Gastroesophageal sphincter (tissue), 4 donors: Measurements from ENCODE around the gene NGEF. TPM values are rescaled to one million over a fixed set of nuclear protein-coding genes. Genes with fewer than 3 reads are reported as not detected.

Experiments
- ATAC-seq: fragments of 150-250 bp; one replicate; pipeline ENCODE4 v1.9.1; 2016; ENCODE audit warnings: mild to moderate bottlenecking, moderate library complexity
- H3K27ac ChIP-seq, 4 donors: fragments of 200-600 bp; sonication (generic) in 3 of 4; 1 replicate in 3 of 4; 2 replicates in 1 of 4; pipeline ENCODE4 v1.5.1; 2016 to 2019
- H3K27me3 ChIP-seq: fragments of 200-600 bp; sonication (generic); one replicate; pipeline ENCODE4 v1.5.1; 2019
- H3K36me3 ChIP-seq, 2 donors: fragments of 200-600 bp; sonication (generic); one replicate each; pipeline ENCODE4 v1.5.1; 2019; ENCODE audit warnings: control low read depth in 1 of 2
- H3K4me1 ChIP-seq, 3 donors: fragments of 200-600 bp; sonication (generic); 1 replicate in 2 of 3; 2 replicates in 1 of 3; pipeline ENCODE4 v1.5.1; 2016 to 2019; ENCODE audit warnings: control low read depth in 2 of 3
- H3K4me3 ChIP-seq, 2 donors: fragments of 200-600 bp; sonication (generic); one replicate each; pipeline ENCODE4 v1.5.1; 2019; ENCODE audit warnings: mild to moderate bottlenecking in 1 of 2, moderate library complexity in 1 of 2
- H3K9me3 ChIP-seq, 3 donors: fragments of 200-600 bp; sonication (generic); one replicate each; pipeline ENCODE4 v1.5.1; 2017 to 2019; ENCODE audit warnings: control low read depth in 2 of 3
- EP300 ChIP-seq: sonication (generic); formaldehyde crosslinking; IDR thresholded peaks from one replicate; pipeline ENCODE4 v1.6.1; 2017; ENCODE audit warnings: antibody characterized with exemption, mild to moderate bottlenecking
- POLR2A ChIP-seq, 2 donors: fragments of 450-650 bp; IDR thresholded peaks; one replicate each; pipeline ENCODE4 v1.6.1; 2017; ENCODE audit warnings: antibody characterized with exemption in 2 of 2, mild to moderate bottlenecking in 2 of 2, moderate library complexity in 1 of 2
- POLR2AphosphoS5 ChIP-seq: sonication (generic); formaldehyde crosslinking; IDR thresholded peaks from one replicate; pipeline ENCODE4 v1.6.1; 2017; ENCODE audit warnings: antibody characterized with exemption
- WGBS, 2 donors: methylation state at CpG; one replicate each; pipeline ENCODE4 v1.1.5; 2018; ENCODE audit warnings: low coverage in 1 of 2; 5-methylcytosine and 5-hydroxymethylcytosine counted together
- total RNA-seq, 4 donors: library from RNA; depleted of rRNA; stranded (reverse); fragments of >200 nt; gene quantifications; one replicate each; pipeline ENCODE4 v1.1.0, GENCODE V29; 2016
- TF ChIP-seq, protein P1 (sequence below), 4 experiments: fragments of 200-600 bp in 2 of 4; fragments of 450-650 bp in 2 of 4; sonication (generic) in 1 of 4; IDR thresholded peaks; one replicate each; pipeline ENCODE4 v1.5.1; 2017 to 2019; ENCODE audit warnings: antibody characterized with exemption in 4 of 4, mild to moderate bottlenecking in 2 of 4, moderate library complexity in 2 of 4

NGEF gene
- total RNA-seq, 4 donors from 2014 or later, result 0.40 to 0.49 (median 0.46) TPM; not detected in 1

DNA sequence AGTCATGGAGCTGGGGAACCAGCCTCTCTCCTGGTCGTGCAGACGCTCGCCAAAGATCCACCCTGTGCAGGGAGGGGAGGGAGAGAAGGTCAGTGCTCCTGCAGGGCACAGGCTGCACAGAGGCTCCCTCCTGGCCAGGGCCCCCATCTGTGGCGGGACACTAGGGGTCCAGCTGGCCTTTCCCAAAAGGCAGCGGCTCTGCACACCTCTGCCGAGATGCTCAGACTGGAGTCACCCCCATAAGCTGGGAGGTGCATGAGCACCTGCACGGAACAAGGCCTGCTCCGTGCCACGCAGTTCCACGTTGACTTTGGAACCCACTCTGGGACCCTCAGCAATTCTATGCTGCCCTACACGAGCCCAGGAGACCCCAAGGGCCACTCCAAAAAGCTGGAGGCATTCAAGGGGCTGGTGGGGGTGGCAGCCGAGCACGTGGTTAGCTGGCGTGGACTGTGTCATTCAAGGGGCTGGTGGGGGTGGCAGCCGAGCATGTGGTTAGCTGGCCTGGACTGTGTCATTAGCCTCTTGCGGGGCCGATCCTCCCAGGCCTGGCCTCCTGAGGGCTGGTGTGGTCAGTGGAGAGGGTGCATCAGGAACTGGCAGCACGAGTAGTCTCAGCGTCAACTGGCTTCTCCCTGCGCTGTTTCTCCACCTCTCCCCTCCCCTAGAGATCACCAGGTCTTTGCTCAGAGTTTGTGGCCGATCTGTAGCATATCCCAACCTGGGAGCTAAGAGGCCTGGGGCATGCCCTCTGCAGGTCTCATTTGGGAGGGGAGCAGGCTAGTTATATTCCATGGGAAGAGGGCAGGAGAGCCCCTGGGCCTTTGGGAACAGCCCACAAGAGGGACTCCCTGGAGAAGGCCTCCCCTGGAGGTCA, 133.2 kb downstream of the NGEF start:
- H3K4me3 ChIP-seq, result no peak overlapping the region
- ATAC-seq, result no peak
- TF ChIP-seq POLR2AphosphoS5, result no peak
- no peak for TF ChIP-seq EP300
- no peak for TF ChIP-seq POLR2A (IDR thresholded peaks at IDR 0.05)
- TF ChIP-seq, protein P1, sequence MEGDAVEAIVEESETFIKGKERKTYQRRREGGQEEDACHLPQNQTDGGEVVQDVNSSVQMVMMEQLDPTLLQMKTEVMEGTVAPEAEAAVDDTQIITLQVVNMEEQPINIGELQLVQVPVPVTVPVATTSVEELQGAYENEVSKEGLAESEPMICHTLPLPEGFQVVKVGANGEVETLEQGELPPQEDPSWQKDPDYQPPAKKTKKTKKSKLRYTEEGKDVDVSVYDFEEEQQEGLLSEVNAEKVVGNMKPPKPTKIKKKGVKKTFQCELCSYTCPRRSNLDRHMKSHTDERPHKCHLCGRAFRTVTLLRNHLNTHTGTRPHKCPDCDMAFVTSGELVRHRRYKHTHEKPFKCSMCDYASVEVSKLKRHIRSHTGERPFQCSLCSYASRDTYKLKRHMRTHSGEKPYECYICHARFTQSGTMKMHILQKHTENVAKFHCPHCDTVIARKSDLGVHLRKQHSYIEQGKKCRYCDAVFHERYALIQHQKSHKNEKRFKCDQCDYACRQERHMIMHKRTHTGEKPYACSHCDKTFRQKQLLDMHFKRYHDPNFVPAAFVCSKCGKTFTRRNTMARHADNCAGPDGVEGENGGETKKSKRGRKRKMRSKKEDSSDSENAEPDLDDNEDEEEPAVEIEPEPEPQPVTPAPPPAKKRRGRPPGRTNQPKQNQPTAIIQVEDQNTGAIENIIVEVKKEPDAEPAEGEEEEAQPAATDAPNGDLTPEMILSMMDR (IDR thresholded peaks at IDR 0.05), result no peak
- no peak overlapping the region for H3K27ac ChIP-seq
- H3K36me3 ChIP-seq, result no peaks in the 10 kb centered on the region
- H3K27me3 ChIP-seq, result peaks cover 42% of the 10 kb centered on the region
- WGBS, 2 donors, result no CpG with 5 or more reads among the region's 21 CpGs
- H3K4me1 ChIP-seq, result peaks cover 0 to 21% (median 5%) of the 10 kb centered on the region in 3 donors
- H3K9me3 ChIP-seq, result no peaks in the 10 kb centered on the region

DNA sequence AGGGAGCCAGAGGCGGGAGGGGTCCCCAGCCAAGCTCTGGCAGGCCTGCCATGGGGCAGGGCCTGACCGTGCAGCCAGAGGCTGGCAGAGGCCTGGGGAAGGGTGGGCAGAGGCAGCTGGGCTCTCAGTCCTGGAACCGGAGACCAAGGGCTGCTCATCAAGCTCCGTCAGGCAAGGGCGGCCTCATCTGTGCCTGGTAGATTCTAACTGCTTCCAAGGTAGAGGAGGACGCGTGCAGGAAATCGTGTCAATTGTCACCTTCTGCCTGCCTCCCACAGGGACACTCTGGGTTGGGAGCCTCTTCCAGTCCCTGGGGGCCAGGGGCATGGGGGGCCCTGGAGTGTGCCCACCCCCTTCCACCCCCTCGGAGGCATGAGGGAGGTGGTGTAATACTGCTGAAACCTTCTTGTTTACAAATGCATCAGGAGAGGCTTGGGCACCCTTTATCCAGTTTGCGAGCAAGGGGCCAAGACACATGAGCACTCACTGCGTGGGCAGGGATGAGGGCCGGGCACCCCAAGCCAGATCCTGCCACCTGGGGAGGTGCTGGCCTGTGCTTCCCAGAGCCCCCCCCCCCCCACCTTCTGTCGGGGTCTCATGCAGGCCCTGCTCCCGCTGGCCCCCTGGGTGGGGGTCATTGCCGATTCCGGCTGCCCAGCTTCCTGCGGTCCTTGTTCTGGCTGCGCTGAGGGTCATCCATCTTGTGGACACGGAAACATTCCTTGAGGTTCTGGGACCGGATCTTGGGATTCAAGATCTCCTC, 134.0 kb downstream of the NGEF start:
- H3K27me3 ChIP-seq, result peaks cover 39% of the 10 kb centered on the region
- peaks cover 0 to 21% (median 5%) of the 10 kb centered on the region in 3 donors for H3K4me1 ChIP-seq
- H3K4me3 ChIP-seq, result no peak overlapping the region
- no peaks in the 10 kb centered on the region for H3K9me3 ChIP-seq
- no peak for ATAC-seq
- TF ChIP-seq, protein P1 (IDR thresholded peaks at IDR 0.05), result no peak
- TF ChIP-seq POLR2A (IDR thresholded peaks at IDR 0.05) (no peak), EP300 (no peak), POLR2AphosphoS5 (no peak)
- H3K27ac ChIP-seq, result no peak overlapping the region
- H3K36me3 ChIP-seq, result no peaks in the 10 kb centered on the region
- no CpG with 5 or more reads among the region's 20 CpGs for WGBS, 2 donors

DNA sequence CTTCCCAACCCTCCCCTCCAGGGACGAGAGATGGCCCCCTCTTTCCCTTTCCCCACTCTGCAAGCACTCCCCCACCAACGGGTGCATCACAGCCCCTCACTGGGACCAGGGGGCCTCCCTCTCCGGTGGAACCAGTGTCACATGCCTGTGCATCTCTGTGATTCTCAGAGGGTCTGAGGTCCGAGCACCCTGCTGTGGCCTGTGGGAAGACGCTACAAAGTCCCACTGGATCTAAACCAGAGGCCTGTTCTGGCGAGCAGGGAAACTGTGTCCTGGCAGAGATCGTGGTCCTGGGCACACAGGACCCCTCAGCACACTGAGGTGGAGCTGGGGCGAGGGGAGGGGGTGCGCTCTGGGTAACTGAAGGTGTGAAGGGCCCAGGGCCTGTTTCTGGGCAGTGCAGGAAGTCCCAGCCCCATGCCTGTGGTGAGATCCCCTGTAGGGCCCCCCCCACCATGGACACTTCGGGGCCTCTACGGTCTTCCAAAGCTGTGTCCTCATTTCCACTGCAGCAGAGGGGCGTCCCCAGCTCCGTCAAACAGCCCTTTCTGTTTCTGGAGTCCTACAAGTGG, 135.0 kb downstream of the NGEF start:
- peaks cover 0 to 21% (median 5%) of the 10 kb centered on the region in 3 donors for H3K4me1 ChIP-seq
- TF ChIP-seq EP300, result no peak
- no peak for TF ChIP-seq POLR2AphosphoS5
- TF ChIP-seq, protein P1 (IDR thresholded peaks at IDR 0.05), result no peak
- no peak for TF ChIP-seq POLR2A (IDR thresholded peaks at IDR 0.05)
- peaks cover 39% of the 10 kb centered on the region for H3K27me3 ChIP-seq
- H3K4me3 ChIP-seq, result no peak overlapping the region
- ATAC-seq, result no peak
- WGBS, 2 donors, result 92% methylated on average over 2 of the region's 13 CpGs; no CpG with 5 or more reads in 1 of the 2 donors
- no peaks in the 10 kb centered on the region for H3K36me3 ChIP-seq
- no peak overlapping the region for H3K27ac ChIP-seq
- H3K9me3 ChIP-seq, result no peaks in the 10 kb centered on the region

DNA sequence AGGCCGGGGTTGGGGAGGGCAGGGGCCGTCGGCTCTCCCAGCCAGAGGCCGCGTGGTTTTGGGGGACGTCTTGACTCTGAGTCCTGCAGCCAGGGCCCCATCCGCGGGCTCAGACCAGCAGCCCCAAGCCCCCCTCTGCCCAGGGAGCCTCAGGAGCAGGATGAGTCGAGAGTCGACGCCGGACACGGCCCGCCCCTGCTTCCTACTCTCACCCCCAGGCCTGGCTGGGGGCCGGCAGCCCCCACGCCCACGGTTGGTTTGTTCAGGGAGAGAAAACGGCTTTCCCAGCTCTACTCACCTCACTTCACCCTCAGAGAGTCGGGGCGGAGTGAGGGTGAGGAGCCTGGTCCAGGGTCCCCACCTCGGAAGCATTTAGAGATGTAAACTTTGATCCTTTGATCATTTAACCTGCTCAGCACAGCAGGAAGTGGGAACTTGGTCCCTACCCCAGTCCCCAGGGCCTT, 136.0 kb downstream of the NGEF start:
- 40% methylated on average over 1 of the region's 21 CpGs; no CpG with 5 or more reads in 1 of the 2 donors for WGBS, 2 donors
- TF ChIP-seq POLR2A (IDR thresholded peaks at IDR 0.05) (no peak), EP300 (no peak), POLR2AphosphoS5 (no peak)
- TF ChIP-seq, protein P1 (IDR thresholded peaks at IDR 0.05), result no peak

More for the DNA sequence above, 136.0 kb downstream of the NGEF start:
- Histone ChIP-seq H3K36me3 (no peaks in the 10 kb centered on the region), H3K27ac (no peak overlapping the region), H3K27me3 (peaks cover 39% of the 10 kb centered on the region), H3K4me1 (peaks cover 0 to 21% (median 5%) of the 10 kb centered on the region in 3 donors), H3K9me3 (no peaks in the 10 kb centered on the region), H3K4me3 (peak overlapping the region in 1 of 2 donors; percentile 57)
- ATAC-seq, result no peak
